Measurements from ENCODE around the gene RGS7.
A peak's percentile ranks its signal among the peaks of the same experiment; 100 is the strongest.

Gene RGS7

GRCh38 chr1:241079047-241079446, 278.0 kb downstream of the RGS7 start:
- DNase-seq (ENCODE audit: low spot score): peak; percentile 71

- DNase-seq (ENCODE audit: low spot score): no peak
Observed at GRCh38 chr1:241077386-241078147, 279.4 kb downstream of the RGS7 start.

GRCh38 chr1:241074507-241074906, 282.5 kb downstream of the RGS7 start:
- peak; percentile 28 for DNase-seq (ENCODE audit: low spot score)

- DNase-seq (ENCODE audit: low spot score): no peak
Observed at GRCh38 chr1:241068359-241068758, 288.6 kb downstream of the RGS7 start.

GRCh38 chr1:241063276-241063675, 293.7 kb downstream of the RGS7 start:
- DNase-seq (ENCODE audit: low spot score): peak; percentile 15

- no peak for DNase-seq (ENCODE audit: low spot score)
Observed at GRCh38 chr1:241061062-241061461, 295.9 kb downstream of the RGS7 start.

- DNase-seq (ENCODE audit: low spot score): no peak
Observed at GRCh38 chr1:241048622-241049021, 308.4 kb downstream of the RGS7 start.

- no peak for DNase-seq (ENCODE audit: low spot score)
Observed at GRCh38 chr1:241045659-241046058, 311.3 kb downstream of the RGS7 start.

- DNase-seq (ENCODE audit: low spot score): peak; percentile 19
Observed at GRCh38 chr1:241034203-241034936, 322.6 kb downstream of the RGS7 start.

- DNase-seq (ENCODE audit: low spot score): no peak
Observed at GRCh38 chr1:241024834-241025233, 332.2 kb downstream of the RGS7 start.

- DNase-seq (ENCODE audit: low spot score): no peak
Observed at GRCh38 chr1:241022366-241022765, 334.6 kb downstream of the RGS7 start.

GRCh38 chr1:241020851-241021697, 335.9 kb downstream of the RGS7 start:
- DNase-seq (ENCODE audit: low spot score): peak; percentile 58

- DNase-seq (ENCODE audit: low spot score): no peak
Observed at GRCh38 chr1:241012708-241013340, 344.2 kb downstream of the RGS7 start.

- DNase-seq (ENCODE audit: low spot score): no peak
Observed at GRCh38 chr1:241007668-241008067, 349.3 kb downstream of the RGS7 start.

GRCh38 chr1:240999826-241000225, 357.2 kb downstream of the RGS7 start:
- DNase-seq (ENCODE audit: low spot score): no peak

- DNase-seq (ENCODE audit: low spot score): no peak
Observed at GRCh38 chr1:240998441-240999015, 358.5 kb downstream of the RGS7 start.

- no peak for DNase-seq (ENCODE audit: low spot score)
Observed at GRCh38 chr1:240998024-240998423, 359.0 kb downstream of the RGS7 start.

- DNase-seq (ENCODE audit: low spot score): no peak
Observed at GRCh38 chr1:240993004-240993403, 364.0 kb downstream of the RGS7 start.

- no peak for DNase-seq (ENCODE audit: low spot score)
Observed at GRCh38 chr1:240991230-240991629, 365.8 kb downstream of the RGS7 start.

- DNase-seq (ENCODE audit: low spot score): no peak
Observed at GRCh38 chr1:240987928-240988327, 369.1 kb downstream of the RGS7 start.

GRCh38 chr1:240985081-240985480, 371.9 kb downstream of the RGS7 start:
- DNase-seq (ENCODE audit: low spot score): peak; percentile 37

GRCh38 chr1:240980342-240980741, 376.7 kb downstream of the RGS7 start:
- DNase-seq (ENCODE audit: low spot score): no peak

All from cerebellar cortex (tissue), 1 donor.